Measurements from ENCODE around the gene NAALADL1.
"Not testable (repeated sequence)": the region's sequence is repeated elsewhere in the genome, so short reads cannot be mapped to it uniquely, and the experiment has no call there.

Gene NAALADL1

DNA sequence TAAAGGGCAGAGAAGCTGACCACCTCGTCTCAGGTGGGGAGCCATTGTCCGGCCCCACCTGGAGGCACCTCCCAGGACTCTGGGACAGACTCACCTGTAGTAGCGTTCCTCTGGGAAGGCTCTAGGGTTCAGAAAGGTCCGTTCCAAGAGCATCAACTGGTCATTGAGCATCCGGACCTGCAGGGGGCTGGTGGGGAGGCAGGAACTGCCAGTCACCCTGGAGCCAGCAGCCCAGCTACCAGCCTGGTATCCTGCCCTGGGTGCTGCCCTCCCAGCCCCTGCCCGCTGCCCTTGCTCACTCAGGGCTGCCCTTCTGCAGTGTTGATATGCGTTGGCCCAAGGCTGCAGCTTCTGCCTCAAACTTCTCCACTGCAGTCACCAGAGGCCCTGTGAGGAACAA is 12.6 kb downstream of the NAALADL1 start:
- no peak for DNase-seq

DNA sequence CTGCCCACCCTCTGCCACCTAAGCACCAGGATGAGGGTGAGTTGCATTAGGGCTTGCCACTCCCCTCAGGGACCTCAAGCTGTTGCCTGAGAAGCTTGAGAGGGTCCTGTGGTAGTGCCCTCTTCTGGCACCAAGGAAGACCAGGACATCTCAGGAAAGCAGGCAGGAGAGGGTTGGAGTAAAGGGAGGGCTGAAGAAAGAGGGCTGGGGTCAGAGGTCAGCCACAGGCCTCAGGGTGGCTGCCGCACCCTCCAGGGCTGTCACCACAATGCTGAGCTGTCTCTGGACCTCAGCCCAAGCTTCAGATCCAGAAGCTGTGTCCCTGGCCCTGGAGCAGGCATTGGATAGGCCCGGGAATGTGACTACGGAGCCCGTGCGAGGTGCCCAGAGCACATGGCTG is 13.3 kb downstream of the NAALADL1 start:
- no peak for DNase-seq

DNA sequence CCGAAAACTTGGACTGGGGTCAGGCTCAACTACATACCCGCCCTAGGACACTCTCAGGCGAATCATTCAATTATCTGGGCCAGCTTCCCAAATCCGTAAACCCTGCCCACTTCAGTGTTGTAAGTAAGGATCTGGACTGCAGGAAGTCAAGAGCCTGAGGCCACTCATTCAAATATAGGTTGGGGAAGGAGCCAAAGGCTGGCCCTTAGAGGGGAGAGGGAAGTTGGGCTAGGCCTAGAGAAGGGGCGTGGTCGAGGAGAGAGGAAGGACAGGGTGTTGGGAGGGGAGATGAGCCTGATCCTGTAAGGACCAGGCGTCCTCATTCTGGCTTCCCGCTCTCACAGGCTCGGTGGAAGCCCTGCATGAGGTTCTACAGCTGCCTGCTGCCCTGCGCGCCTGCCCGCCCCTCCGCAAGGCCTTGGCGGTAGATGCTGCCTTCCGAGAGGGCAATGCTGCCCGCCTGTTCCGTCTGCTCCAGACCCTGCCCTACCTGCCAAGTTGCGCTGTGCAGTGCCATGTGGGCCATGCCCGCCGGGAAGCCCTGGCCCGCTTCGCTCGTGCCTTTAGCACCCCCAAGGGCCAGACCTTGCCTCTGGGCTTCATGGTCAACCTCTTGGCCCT is 14.4 kb downstream of the NAALADL1 start:
- DNase-seq, result no peak

DNA sequence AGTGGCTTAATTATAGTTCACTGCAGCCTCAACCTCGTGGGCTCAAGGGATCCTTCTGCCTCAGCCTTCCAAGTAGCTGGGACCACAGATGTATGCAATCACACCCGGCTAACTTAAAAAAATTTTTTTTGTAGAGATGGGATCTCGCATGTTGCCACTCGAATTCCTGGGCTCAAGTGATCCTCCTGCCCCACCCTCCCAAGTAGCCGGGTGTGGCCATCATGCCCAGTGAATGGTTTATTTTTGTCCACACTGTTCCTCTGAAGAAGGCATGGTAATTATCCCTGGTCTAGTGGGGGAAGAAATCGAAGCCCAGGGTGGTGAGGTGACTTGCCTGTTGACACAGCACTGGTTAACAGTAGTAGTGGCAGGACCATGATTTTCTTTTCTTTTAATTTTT is 15.5 kb downstream of the NAALADL1 start:
- no peak for DNase-seq

DNA sequence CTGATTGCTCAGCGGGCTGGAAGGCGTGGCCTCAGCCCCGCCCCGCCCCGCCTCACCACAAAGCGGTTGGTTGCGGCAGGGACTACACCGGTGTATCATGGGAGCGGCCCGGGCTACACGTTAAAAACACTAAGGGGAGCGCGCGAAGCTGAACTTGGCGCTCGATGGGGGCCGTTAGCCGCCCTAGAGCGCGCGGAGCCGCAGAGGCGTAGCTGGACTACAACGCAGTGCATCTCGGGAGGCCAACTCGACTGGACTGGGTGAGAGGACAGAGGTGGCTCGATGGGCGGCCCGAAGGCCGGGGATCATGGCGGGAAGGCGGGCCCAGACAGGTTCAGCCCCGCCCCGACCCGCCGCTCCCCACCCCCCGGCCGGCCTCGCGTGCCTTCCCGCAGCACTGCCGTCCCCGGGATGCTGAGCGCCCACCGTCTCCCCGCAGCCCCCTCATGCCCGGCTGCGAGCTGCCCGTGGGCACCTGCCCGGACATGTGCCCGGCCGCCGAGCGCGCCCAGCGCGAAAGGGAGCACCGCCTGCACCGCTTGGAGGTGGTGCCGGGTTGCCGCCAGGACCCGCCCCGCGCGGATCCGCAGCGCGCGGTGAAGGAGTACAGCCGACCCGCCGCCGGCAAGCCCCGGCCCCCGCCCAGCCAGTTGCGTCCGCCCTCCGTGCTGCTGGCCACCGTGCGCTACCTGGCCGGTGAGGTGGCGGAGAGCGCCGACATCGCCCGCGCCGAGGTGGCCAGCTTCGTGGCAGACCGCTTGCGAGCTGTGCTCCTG is 17.3 kb downstream of the NAALADL1 start, which contains the start of gene SAC3D1:
Gene SAC3D1, plus strand, starts transcription at position 364 of the 776 bp plus-strand sequence. Its CDS starts 83 bp downstream, at position 447.
- DNase-seq, result peak; percentile 89

DNA sequence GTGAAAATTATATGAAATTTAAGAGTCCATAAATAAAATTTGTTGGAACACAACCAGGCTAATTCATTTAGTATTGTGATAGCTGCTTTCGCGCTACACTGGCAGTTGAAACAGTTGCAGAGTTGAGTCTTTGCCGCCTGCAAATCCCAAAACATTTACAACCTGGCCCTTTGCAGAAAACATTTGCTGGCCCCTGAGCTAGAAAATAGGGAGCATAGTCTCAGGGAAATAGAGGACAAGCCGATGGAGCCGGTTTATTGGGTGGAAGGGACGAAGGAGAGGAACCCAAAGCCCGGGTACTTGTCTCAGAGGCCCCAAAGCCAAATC is 17.9 kb downstream of the NAALADL1 start:
- no peak for DNase-seq

DNA sequence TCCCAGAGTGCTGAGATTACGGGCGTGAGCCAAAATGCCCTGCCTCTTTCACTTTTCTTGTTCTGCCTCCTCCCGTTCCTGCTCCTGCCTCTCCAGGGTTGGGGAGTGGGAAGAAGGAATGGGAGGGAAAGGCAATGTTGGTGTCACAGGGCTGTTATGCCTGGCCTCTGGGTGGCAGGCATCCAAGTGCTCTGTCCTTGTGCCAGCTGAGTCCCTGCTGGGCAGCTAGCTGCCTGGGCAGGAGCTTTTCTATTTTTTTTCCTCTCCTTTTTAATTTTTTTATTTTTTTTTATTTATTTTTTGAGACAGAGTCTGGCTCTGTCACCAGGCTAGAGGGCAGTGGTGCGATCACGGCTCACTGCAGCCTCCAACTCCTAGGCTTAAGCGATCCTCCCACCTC is 21.4 kb downstream of the NAALADL1 start:
- DNase-seq, result no peak

DNA sequence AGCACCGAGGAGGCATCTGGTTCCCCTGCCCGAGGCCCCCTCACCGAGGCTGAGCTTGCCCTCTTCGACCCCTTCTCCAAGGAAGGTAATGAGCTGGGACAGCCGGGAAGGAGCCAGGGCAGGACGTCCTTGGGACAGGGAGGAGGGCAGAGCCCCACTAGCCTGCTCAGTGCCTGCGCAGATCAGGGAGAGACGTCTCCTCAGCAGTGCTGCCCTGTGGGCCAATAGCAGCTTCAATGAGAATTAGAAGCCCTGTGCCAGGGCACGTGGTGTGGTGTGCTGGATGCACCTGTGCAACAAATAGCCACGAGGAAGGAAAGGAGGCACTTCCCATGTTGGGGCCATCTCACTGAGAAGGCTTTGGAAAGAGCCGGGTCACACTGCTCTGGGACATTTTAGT is 22.8 kb downstream of the NAALADL1 start:
- no peak for DNase-seq

DNA sequence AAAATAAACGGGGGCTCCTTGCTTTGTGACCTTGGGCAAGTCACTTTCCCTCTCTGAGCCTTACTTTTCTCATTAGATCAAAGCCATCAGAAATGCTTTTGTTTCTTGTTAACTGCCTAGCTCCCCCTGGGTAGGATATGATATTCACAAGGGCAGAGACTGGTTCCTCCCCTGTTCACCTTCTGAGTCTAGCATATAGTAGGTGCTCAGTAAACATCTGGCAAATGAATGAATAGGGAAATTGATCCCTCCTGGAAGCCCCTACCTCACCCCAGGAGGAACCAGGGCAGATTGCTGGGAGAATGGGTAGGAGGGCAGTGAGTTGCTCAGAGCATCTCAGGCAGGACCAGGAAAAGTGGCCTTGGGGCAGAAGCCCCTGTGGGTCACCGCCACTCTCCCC is 23.9 kb downstream of the NAALADL1 start:
- no peak for DNase-seq

DNA sequence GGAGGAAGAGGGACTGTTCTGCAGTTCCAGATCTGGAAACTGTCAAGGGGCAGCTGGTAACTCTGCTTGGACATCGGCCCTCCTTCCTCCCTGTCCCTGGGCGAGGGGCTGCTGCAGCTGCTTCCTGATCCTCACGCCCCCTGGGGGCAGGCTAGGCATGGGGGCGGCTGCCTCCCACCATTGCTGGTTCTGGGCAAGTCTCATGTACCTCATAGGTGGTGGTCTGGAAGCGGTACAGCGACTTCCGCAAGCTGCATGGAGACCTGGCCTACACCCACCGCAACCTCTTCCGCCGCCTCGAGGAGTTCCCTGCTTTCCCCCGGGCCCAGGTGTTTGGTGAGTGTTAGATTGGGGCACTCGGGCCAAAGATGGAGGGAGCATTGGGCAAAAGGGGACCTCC is 26.1 kb downstream of the NAALADL1 start:
- DNase-seq, result no peak

DNA sequence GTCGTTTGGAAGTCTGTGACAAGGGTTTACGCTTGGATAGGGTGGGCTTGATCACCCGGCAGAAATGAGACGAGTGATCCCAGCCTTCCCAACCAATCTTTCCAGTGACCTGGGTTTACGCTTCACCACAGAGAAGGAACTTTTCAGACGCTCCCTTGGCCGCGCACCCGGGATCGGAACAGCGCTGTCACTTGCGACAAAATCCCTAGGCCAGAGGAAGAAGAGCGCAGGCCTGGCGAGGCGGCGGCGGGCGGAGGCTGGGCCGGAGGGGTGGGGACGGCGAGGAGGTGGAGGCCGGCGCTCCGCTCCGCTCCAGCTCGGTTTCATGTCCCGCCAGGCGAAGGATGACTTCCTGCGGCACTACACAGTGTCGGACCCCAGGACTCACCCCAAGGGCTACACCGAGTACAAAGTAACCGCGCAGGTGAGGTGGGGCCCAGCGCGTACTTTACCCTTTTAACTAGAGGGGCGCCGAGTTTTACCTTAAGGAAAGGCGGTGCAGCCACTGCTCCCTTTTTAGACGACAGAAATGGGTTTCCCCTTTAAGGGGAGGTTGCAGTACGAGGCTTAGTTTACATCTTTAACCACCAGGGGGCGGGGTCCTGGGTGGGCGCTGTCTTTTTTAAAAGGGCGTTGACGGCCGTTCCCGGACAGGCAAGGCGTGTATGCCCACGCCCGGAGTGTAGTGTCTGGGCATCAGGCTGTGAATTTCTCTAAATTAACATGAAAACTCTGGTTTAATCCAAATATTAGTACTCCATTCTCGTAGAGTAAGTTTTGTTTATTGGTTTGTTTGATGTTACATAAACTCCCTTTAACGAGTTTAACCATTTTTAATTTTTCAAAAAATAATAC is 30.9 kb downstream of the NAALADL1 start, which contains the start of gene SNX15:
Gene SNX15, plus strand, starts transcription at position 227 of the 855 bp plus-strand sequence. Its CDS starts 99 bp downstream, at position 326.
- peak; percentile 94 for DNase-seq

DNA sequence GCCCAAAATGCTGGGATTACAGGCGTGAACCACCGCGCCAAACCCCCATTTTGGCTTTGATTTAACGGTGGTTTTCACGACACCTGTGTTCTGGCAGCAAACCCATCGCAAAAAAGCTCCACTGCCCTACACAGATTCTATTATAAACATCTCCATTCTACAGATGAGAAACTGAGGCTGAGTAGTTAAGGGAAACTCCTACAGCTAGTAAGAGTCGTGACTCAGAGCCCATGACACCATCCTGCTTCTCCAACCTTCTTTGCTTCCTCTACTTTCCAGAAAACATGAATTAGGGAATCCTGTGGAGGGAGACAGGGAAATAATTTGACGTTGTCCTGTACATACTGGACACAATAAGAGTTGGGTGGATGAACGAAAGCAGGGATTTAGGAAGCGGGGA is 31.5 kb downstream of the NAALADL1 start:
- DNase-seq, result no peak

DNA sequence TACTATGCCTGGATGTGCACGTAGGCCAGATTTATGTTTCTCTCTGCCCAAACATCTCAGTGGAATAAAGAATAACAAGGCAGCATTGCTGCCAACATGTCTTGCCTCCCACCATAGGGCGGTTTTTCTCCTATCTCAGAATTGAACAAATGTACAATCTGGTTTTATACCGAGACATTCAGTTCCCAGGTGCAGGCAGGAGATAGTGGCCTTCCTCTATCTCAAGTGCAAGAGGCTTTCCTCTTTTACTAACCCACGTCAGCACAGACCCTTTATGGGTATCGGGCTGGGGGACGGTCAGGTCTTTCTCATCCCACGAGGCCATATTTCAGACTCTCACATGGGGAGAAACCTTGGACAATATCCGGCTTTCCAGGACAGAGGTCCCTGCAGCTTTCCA is 34.9 kb downstream of the NAALADL1 start:
- not testable (repeated sequence) for DNase-seq

DNA sequence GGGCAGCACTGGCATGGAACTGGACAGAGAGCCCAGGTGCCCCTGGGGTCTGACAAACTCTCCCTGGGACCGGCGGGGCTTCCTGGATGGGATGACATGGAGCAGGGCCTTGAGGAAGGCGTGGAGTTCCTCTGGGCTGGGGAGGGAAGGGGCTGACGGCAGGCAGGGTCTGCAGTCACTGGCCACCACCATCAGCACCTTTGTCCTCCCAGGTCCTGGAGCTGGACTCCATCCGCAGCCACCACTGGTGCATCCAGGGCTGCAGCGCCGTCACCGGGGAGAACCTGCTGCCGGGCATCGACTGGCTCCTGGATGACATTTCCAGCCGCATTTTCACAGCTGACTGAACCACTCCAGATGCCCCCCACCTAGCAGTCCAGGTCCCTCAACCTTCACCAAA is 36.8 kb downstream of the NAALADL1 start:
- DNase-seq, result no peak

DNA sequence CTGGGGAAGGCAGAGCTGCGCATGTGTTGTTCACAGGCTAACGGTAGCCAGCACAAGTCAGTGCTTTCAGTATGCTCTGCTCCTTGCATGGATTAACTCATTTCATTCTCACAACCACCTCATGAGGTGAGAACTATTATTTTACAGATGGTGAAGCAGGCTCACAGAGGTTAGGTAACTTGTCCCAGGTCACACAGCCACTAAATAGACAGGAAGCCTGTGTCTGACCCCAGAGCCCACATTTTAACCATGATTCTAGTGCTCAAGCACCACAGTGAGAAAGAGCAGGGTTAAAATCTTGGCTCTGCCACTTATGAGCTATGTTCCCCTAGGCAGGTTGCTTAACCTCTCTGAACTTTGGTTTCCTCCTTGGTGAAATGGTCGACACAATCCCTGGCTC is 37.4 kb downstream of the NAALADL1 start:
- DNase-seq, result no peak

DNA sequence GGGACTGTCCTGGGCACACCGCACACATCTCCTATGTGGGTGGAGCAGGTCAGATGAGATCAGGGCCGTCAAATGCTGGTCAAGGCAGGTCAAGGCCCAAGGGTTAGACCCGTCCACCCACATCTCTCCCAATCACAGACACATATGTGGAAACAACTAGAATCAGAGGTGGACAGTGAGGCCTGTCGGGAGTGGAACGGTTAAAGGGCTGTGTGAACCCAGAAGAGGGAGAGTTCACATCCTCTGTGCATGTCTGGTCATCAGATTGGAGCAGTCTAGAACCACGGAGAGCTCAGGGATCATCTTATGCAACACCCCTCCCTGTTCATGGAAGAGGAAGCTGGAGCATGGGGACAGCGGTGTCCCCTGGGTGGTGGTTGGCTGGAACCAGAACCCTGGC is 38.5 kb downstream of the NAALADL1 start:
- DNase-seq, result no peak

DNA sequence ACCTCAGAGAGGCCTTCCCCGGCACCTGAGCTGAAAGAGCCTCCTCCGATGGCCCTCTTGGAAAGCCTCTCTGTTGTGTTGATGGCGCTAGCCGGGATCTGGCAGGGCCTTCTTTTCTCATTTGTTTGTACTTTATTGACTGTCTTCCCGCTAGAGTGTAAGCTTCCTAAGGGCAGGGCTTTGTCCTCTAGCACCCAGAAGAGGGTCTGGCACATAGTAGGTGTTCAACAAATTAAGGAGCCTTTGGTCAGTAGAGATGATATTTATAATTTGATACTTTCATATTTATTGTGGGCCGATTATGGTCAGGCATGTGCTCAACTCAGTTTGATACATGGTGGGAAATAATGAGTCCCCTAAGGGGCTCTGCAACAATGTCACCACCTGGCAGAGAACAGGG is 40.4 kb downstream of the NAALADL1 start:
- no peak for DNase-seq

DNA sequence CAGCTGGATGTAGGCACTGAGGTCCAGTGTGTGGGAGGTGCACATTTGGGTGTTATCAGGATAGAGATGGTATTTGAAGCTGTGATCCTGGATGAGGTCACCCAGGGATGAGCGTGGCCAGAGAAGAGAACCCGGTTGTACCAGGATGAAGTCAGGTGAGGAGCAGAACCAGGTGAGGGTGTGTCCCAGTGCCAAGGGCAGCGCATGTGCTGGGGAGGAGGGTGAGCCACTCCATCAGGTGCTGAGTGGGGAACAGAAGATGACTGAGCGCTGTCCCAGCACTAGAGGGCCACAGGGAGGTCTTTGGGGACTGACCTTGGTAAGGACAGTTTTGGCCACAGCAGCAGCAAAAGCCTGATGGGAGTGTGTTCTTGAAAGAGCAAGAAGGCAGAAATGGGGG is 41.6 kb downstream of the NAALADL1 start:
- no peak for DNase-seq

DNA sequence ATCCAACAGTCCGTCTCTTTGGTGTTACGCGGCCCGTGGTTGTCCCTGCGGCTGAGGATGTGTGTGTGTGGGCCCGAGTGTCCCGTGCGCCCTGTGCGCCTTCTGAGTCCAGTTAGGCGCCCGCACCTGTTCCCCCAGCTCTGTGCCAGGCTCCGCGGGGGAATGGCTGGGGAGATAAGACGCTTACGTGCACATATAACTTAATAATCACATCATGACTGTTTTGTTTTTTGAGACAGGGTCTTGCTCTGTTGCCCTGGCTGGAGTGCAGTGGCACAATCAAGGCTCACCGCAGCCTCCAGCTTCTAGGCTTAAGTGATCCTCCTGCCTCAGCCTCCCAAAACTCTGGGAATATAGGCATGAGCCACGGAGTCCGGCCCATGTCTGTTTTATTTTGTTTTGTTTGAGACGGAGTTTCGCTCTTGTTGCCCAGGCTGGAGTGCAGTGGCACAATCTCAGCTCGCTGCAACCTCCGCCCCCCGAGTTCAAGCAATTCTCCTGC is 43.6 kb downstream of the NAALADL1 start:
- DNase-seq, result no peak

DNA sequence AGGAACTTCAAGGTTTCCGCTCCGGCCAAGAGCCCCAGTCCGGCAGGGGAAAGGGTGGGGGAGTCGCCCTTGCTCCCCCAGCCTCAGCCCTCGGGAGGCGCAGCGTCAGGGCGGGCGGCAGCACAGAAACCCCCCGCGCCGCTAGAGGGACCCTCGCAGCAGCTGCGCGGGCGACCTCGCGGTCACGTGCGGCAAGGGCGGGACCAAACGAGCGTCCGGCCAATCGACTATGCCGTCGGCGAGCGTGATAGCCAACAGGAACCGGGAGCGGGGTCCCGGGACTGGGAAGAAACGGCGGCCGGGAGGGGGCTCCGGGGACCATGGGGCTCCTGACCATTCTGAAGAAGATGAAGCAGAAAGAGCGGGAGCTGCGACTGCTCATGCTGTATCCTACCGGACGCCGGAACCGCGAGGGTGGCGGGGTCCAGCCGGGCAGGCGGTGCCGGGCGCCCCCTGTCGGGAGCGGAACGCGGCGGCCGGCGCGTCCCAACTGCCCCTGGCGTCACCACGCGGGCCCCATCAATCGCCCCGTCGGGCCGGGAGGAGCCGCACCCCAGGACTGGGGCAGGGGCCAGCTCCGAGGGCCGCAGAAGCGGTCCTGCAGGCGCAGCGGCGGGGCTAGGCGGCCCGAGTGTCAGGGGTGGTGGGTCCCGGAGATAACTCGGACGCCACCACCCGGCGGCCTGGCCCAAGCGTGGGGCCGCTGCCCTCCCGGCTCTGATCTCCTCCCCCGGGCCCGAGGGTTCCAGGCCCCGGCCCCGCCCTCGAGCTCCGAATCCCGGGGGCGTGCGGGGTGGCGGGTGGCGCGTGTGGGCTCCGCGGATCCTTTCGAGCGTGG is 44.2 kb downstream of the NAALADL1 start, which contains the start of gene ARL2:
Gene ARL2, plus strand, starts transcription at position 273 of the 838 bp plus-strand sequence. Its CDS starts 48 bp downstream, at position 321.
- DNase-seq, result peak; percentile 88

DNA sequence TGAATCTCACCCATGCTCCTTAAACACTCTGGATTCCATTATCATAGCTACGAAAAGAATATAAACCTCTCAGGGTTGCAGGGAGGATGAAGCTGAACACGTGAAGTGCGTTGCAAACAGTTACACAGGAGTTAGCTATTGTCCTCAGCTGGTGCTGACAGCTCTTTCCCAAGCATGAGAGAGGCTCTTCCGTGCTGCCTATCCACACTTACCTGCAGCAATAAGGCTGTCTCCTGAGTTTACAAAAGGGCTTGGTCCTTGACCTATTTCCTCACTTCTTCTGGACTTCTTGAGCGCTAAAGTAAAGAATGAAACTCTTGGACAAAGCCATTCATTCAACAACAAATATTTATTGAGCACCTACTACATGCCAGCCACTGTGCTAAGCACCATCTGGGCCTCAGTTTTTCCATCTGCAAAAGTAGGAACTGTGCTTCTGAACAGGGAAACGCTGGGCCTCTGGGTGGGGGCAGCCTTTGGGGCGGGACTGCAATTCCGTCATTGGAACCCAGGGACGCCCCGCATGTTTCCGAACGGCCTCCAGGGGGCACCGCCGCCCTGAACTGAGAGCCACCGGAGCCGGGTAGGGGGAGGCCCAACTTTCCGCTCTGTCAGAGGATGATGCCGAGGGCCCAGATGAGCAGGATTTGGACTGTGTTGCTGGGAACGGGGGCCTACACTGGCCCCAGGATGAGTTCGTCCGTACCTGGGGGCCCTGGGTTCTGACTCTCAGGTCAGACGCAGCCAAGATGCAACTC is 45.0 kb downstream of the NAALADL1 start:
- DNase-seq, result peak; percentile 94

DNA sequence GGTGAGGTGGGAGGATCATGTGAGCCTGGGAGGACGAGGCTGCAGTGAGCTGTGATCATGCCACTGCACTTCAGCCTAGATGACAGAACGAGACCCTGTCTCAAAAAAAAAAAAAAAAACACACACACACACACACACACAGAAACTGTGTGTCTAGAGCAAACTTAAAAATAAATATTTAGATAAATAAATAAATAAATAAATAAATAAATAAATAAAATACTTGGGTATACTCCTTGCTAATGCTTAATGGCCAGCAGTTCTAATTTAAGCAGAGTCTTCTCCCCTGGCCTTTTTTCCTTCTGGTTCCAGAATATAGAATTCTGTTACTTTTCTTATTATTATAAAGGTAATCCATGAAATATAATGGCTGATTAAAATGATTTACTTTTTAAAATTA is 49.5 kb downstream of the NAALADL1 start:
- no peak for DNase-seq
